SKM-1 treated with dmso at 0.1 percent for 144 hours (cell line): ENCODE results near the gene EP400.
A peak's percentile ranks its signal among the peaks of the same experiment; 100 is the strongest.
"Not testable (repeated sequence)": the region's sequence is repeated elsewhere in the genome, so short reads cannot be mapped to it uniquely, and the experiment has no call there.

Experiments used
- DNase-seq: peaks from one replicate; lab custom pipeline; 2025; ENCODE audit not compliant: unreplicated experiment; lab: John Stamatoyannopoulos, UW

Gene EP400

GRCh38 chr12:132079695-132080094, 130.0 kb downstream of the EP400 start:
- no peak for DNase-seq

- not testable (repeated sequence) for DNase-seq
These were observed 130.8 kb downstream of the EP400 start for GRCh38 chr12:132080515-132080914.

GRCh38 chr12:132081423-132081822, 131.7 kb downstream of the EP400 start:
- DNase-seq, result no peak

GRCh38 chr12:132083614-132083940, 133.8 kb downstream of the EP400 start:
- no peak for DNase-seq

- peak; percentile 53 for DNase-seq
These were observed 134.3 kb downstream of the EP400 start for GRCh38 chr12:132083941-132084620.

- DNase-seq, result no peak
These were observed 135.0 kb downstream of the EP400 start for GRCh38 chr12:132084621-132085290.

- no peak for DNase-seq
These were observed 135.5 kb downstream of the EP400 start for GRCh38 chr12:132085291-132085635.

GRCh38 chr12:132089407-132089910, 139.7 kb downstream of the EP400 start:
- no peak for DNase-seq

GRCh38 chr12:132094269-132094891, 144.6 kb downstream of the EP400 start:
- DNase-seq, result no peak

- DNase-seq, result no peak
These were observed 146.0 kb downstream of the EP400 start for GRCh38 chr12:132095520-132096409.

- no peak for DNase-seq
These were observed 150.0 kb downstream of the EP400 start for GRCh38 chr12:132099739-132100138.

GRCh38 chr12:132100306-132101065, 150.7 kb downstream of the EP400 start:
- no peak for DNase-seq

GRCh38 chr12:132102297-132102696, 152.6 kb downstream of the EP400 start:
- no peak for DNase-seq

GRCh38 chr12:132103072-132103471, 153.3 kb downstream of the EP400 start:
- not testable (repeated sequence) for DNase-seq

GRCh38 chr12:132103542-132104308, 154.0 kb downstream of the EP400 start:
- no peak for DNase-seq

GRCh38 chr12:132105467-132105866, 155.7 kb downstream of the EP400 start:
- no peak for DNase-seq

GRCh38 chr12:132106921-132107320, 157.2 kb downstream of the EP400 start:
- DNase-seq, result no peak

- DNase-seq, result no peak
These were observed 158.6 kb downstream of the EP400 start for GRCh38 chr12:132108211-132108832.

- no peak for DNase-seq
These were observed 160.0 kb downstream of the EP400 start for GRCh38 chr12:132109741-132110140.
